Liver (tissue), 9 donors: ENCODE results near the gene MAN2A1. TPM values are rescaled to one million over a fixed set of nuclear protein-coding genes. Genes with fewer than 3 reads are reported as not detected.
A peak's percentile ranks its signal among the peaks of the same experiment; 100 is the strongest.

Experiments
- DNase-seq: peaks from one replicate; pipeline ENCODE4 v3.0.0-alpha.2; 2017; ENCODE audit warnings: low spot score
- H3K27ac ChIP-seq, 2 donors: one replicate each; pipeline ENCODE4 v1.7.0; 2013; ENCODE audit warnings: inconsistent platforms in 2 of 2, low read length in 2 of 2, control low read depth in 1 of 2, low read depth in 1 of 2, mild to moderate bottlenecking in 1 of 2
- H3K27me3 ChIP-seq, 4 donors: one replicate each; pipeline versions ENCODE4 v1.6.1 to v1.7.0; 2013; ENCODE audit warnings: low read length in 3 of 4, inconsistent platforms in 1 of 4, mild to moderate bottlenecking in 1 of 4, moderate library complexity in 1 of 4; ENCODE audit not compliant: control insufficient read depth in 4 of 4, insufficient read depth in 4 of 4
- H3K36me3 ChIP-seq, 4 donors: one replicate each; pipeline versions ENCODE4 v1.6.1 to v1.7.0; 2013; ENCODE audit warnings: low read length in 3 of 4, mild to moderate bottlenecking in 3 of 4, low read depth in 1 of 4, moderate library complexity in 1 of 4; ENCODE audit not compliant: control insufficient read depth in 4 of 4, insufficient read depth in 3 of 4
- H3K4me1 ChIP-seq, 4 donors: one replicate each; pipeline versions ENCODE4 v1.6.1 to v1.7.0; 2013; ENCODE audit warnings: low read length in 3 of 4, mild to moderate bottlenecking in 3 of 4, moderate library complexity in 1 of 4; ENCODE audit not compliant: control insufficient read depth in 4 of 4, insufficient read depth in 4 of 4
- H3K4me3 ChIP-seq, 3 donors: one replicate each; pipeline versions ENCODE4 v1.6.1 to v1.7.0; 2013; ENCODE audit warnings: low read length in 3 of 3, control low read depth in 1 of 3, low read depth in 1 of 3, mild to moderate bottlenecking in 1 of 3
- H3K9ac ChIP-seq, 2 donors: one replicate each; pipeline ENCODE4 v1.7.0; 2013; ENCODE audit warnings: low read length in 2 of 2, mild to moderate bottlenecking in 2 of 2, moderate library complexity in 2 of 2, control low read depth in 1 of 2, low read depth in 1 of 2
- H3K9me3 ChIP-seq, 4 donors: one replicate each; pipeline versions ENCODE4 v1.6.1 to v1.7.0; 2013; ENCODE audit warnings: low read length in 3 of 4; ENCODE audit not compliant: control insufficient read depth in 4 of 4
- ATF3 ChIP-seq: IDR thresholded peaks from 2 replicates; pipeline ENCODE4 v1.6.1; 2016; ENCODE audit warnings: antibody characterized with exemption
- CTCF ChIP-seq: fragments of 150-350 bp; IDR thresholded peaks from 2 replicates; pipeline ENCODE4 v1.5.1; 2017; ENCODE audit warnings: improper control_type of control experiment, low read depth, low read length; ENCODE audit not compliant: missing input control
- EGR1 ChIP-seq, 2 donors: IDR thresholded peaks; 2 replicates each; pipeline ENCODE4 v1.6.1; 2016 to 2018; ENCODE audit warnings: antibody characterized with exemption in 2 of 2, low read depth in 2 of 2
- FOXA1 ChIP-seq: IDR thresholded peaks from 2 replicates; pipeline ENCODE4 v1.6.1; 2016; ENCODE audit warnings: antibody characterized with exemption
- FOXA2 ChIP-seq: IDR thresholded peaks from 2 replicates; pipeline ENCODE4 v1.6.1; 2016; ENCODE audit warnings: antibody characterized with exemption
- GABPA ChIP-seq, 2 donors: IDR thresholded peaks in 1 of 2; conservative IDR thresholded peaks in 1 of 2; 2 replicates each; pipeline ENCODE4 v1.6.1; 2016; ENCODE audit warnings: antibody characterized with exemption in 2 of 2, mild to moderate bottlenecking in 1 of 2, moderate library complexity in 1 of 2
- HNF4A ChIP-seq, 2 donors: conservative IDR thresholded peaks; 2 replicates each; pipeline ENCODE4 v1.6.1; 2016; ENCODE audit warnings: antibody characterized with exemption in 2 of 2, mild to moderate bottlenecking in 2 of 2
- HNF4G ChIP-seq: IDR thresholded peaks from 2 replicates; pipeline ENCODE4 v1.6.1; 2016; ENCODE audit warnings: antibody characterized with exemption
- JUND ChIP-seq, 2 donors: IDR thresholded peaks; 2 replicates each; pipeline ENCODE4 v1.6.1; 2016; ENCODE audit warnings: antibody characterized with exemption in 2 of 2
- MAX ChIP-seq: IDR thresholded peaks from 2 replicates; pipeline ENCODE4 v1.6.1; 2016; ENCODE audit warnings: antibody characterized with exemption
- NR2F2 ChIP-seq: IDR thresholded peaks from 2 replicates; pipeline ENCODE4 v1.6.1; 2016; ENCODE audit warnings: antibody characterized with exemption
- RAD21 ChIP-seq, 2 donors: IDR thresholded peaks; 2 replicates each; pipeline ENCODE4 v1.6.1; 2016; ENCODE audit warnings: antibody characterized with exemption in 2 of 2, mild to moderate bottlenecking in 2 of 2
- REST ChIP-seq: IDR thresholded peaks from 2 replicates; pipeline ENCODE4 v1.6.1; 2016; ENCODE audit warnings: antibody characterized with exemption, mild to moderate bottlenecking
- RXRA ChIP-seq, 2 donors: IDR thresholded peaks; 2 replicates each; pipeline ENCODE4 v1.6.1; 2017 to 2018; ENCODE audit warnings: antibody characterized with exemption in 2 of 2, mild to moderate bottlenecking in 1 of 2
- SP1 ChIP-seq: IDR thresholded peaks from 2 replicates; pipeline ENCODE4 v1.6.1; 2018; ENCODE audit warnings: antibody characterized with exemption, mild to moderate bottlenecking
- TAF1 ChIP-seq: conservative IDR thresholded peaks from 2 replicates; pipeline ENCODE4 v1.6.1; 2016; ENCODE audit warnings: antibody characterized with exemption, mild to moderate bottlenecking
- YY1 ChIP-seq: IDR thresholded peaks from 2 replicates; pipeline ENCODE4 v1.6.1; 2016; ENCODE audit warnings: antibody characterized with exemption, mild to moderate bottlenecking
- ZBTB33 ChIP-seq: IDR thresholded peaks from 2 replicates; pipeline ENCODE4 v1.6.1; 2016; ENCODE audit warnings: antibody characterized with exemption
- WGBS: extraction: QIAGEN DNeasy Blood & Tissue Kit; methylation state at CpG from one replicate; pipeline ENCODE4 v1.1.7; 2013; 5-methylcytosine and 5-hydroxymethylcytosine counted together
- polyA plus RNA-seq, 2 donors: library from polyadenylated mRNA; stranded (reverse) in 1 of 2; unstranded in 1 of 2; fragments of 200-250 nt in 1 of 2; fragments of >200 nt in 1 of 2; fragmentation: Nextera tagmentation in 1 of 2; extraction: Ambion mirVana in 1 of 2; gene quantifications; one replicate each; pipeline versions ENCODE4 v1.2.1 to v1.2.3, GENCODE V29; 2013 to 2015
- total RNA-seq, 2 donors: library from RNA; depleted of rRNA; stranded (reverse); fragments of >200 nt; gene quantifications; one replicate each; pipeline ENCODE4 v1.2.3, GENCODE V29; 2014
- donor health status: healthy.
- donor health status: healthy.
- donor health status: healthy.
- donor health status: healthy.
- donor health status: healthy.

Gene MAN2A1
- total and polyA plus RNA-seq, 4 donors, result 21.4 to 82.8 (median 47.3) TPM

- Histone ChIP-seq H3K4me3 (no peak overlapping the region), H3K4me1 (peaks cover 13 to 52% (median 32%) of the 10 kb centered on the region in 4 donors), H3K36me3 (peaks cover 0 to 4% (median under 1%) of the 10 kb centered on the region in 4 donors), H3K27ac (peak overlapping the region; percentile 52 to 67), H3K9me3 (no peaks in the 10 kb centered on the region), H3K27me3 (no peaks in the 10 kb centered on the region), H3K9ac (peak overlapping the region in 1 of 2 donors; percentile 19)
- 21% methylated on average over 1 of the region's 1 CpG for WGBS
- TF ChIP-seq NR2F2 (no peak), YY1 (peak; percentile 20)
- DNase-seq, result no peak
Measured at GRCh38 chr5:109695005-109695926, 5.5 kb downstream of the MAN2A1 start.

GRCh38 chr5:109697339-109697738 is 7.6 kb downstream of the MAN2A1 start:
- DNase-seq, result no peak
- H3K27me3 ChIP-seq, result no peaks in the 10 kb centered on the region
- WGBS, result 89% methylated on average over 1 of the region's 1 CpG
- peaks cover 0 to 6% (median under 1%) of the 10 kb centered on the region in 4 donors for H3K36me3 ChIP-seq
- H3K4me1 ChIP-seq, result peaks cover 13 to 43% (median 29%) of the 10 kb centered on the region in 4 donors
- H3K9me3 ChIP-seq, result no peaks in the 10 kb centered on the region
- H3K27ac ChIP-seq, result no peak overlapping the region
- H3K4me3 ChIP-seq, result no peak overlapping the region
- TF ChIP-seq RXRA (IDR thresholded peaks at IDR 0.05) (no peak), FOXA2 (no peak), NR2F2 (no peak), JUND (IDR thresholded peaks at IDR 0.05) (no peak)
- no peak overlapping the region for H3K9ac ChIP-seq

- Histone ChIP-seq H3K36me3 (peaks cover 0 to 6% (median under 1%) of the 10 kb centered on the region in 4 donors), H3K27me3 (no peaks in the 10 kb centered on the region), H3K9ac (no peak overlapping the region), H3K9me3 (no peaks in the 10 kb centered on the region), H3K27ac (no peak overlapping the region), H3K4me3 (no peak overlapping the region), H3K4me1 (peaks cover 3 to 28% (median 9%) of the 10 kb centered on the region in 4 donors)
- WGBS, result 82% methylated on average over 3 of the region's 3 CpGs
- TF ChIP-seq RXRA (IDR thresholded peaks at IDR 0.05) (no peak), FOXA1 (no peak), SP1 (no peak), HNF4A (conservative IDR thresholded peaks at IDR 0.05) (no peak), YY1 (no peak), JUND (IDR thresholded peaks at IDR 0.05) (no peak), NR2F2 (no peak), FOXA2 (no peak), HNF4G (no peak), REST (no peak), ATF3 (no peak), CTCF (no peak), MAX (no peak), EGR1 (IDR thresholded peaks at IDR 0.05; ENCODE audit: low read depth in 2 of 2) (no peak), TAF1 (no peak), ZBTB33 (no peak), RAD21 (IDR thresholded peaks at IDR 0.05) (no peak), GABPA (IDR thresholded peaks at IDR 0.05 in 1 of 2, conservative IDR thresholded peaks at IDR 0.05 in 1 of 2) (no peak)
- no peak for DNase-seq
Measured at GRCh38 chr5:109700516-109701153, 10.9 kb downstream of the MAN2A1 start.
